Adrenal gland (tissue), 5 donors: Measurements from ENCODE around the gene MLN.

Source experiments
- POLR2A ChIP-seq, 2 donors: fragments of 450-650 bp; IDR thresholded peaks; one replicate each; pipeline ENCODE4 v1.6.1; 2017; ENCODE audit warnings: antibody characterized with exemption in 2 of 2, mild to moderate bottlenecking in 2 of 2, moderate library complexity in 1 of 2
- TF ChIP-seq, protein P1 (sequence below), 6 experiments: fragments of 450-650 bp in 4 of 6; fragments of 200-600 bp in 2 of 6; sonication (generic) in 1 of 6; IDR thresholded peaks; 1 replicate in 5 of 6; 2 replicates in 1 of 6; pipeline versions ENCODE4 v1.5.1 to v1.8.0; 2016 to 2021; ENCODE audit warnings: antibody characterized with exemption in 6 of 6, mild to moderate bottlenecking in 2 of 6, moderate library complexity in 1 of 6
- donor health status: DM: no; HTN: no; CAD: no.

DNA sequence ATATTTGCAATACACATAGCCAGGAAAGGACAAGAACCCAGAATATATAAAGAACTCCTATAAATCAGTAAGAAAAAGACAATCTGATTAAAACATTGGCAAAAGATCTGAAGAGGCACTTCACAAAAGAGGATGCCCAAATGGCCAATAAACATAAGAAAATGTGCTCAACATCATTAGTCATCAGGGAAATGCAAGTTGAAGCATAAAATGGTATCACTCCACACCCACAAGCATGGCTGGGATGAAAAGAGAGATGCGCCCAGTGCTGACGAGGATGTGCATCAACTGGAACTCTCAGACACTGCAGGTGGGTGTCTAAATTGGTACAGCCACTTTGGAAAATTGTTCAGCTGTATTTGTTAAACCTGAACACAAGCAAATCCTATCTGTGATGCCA lies 42.4 kb upstream of the MLN start:
- no peak for TF ChIP-seq POLR2A (IDR thresholded peaks at IDR 0.05)
- TF ChIP-seq, protein P1, sequence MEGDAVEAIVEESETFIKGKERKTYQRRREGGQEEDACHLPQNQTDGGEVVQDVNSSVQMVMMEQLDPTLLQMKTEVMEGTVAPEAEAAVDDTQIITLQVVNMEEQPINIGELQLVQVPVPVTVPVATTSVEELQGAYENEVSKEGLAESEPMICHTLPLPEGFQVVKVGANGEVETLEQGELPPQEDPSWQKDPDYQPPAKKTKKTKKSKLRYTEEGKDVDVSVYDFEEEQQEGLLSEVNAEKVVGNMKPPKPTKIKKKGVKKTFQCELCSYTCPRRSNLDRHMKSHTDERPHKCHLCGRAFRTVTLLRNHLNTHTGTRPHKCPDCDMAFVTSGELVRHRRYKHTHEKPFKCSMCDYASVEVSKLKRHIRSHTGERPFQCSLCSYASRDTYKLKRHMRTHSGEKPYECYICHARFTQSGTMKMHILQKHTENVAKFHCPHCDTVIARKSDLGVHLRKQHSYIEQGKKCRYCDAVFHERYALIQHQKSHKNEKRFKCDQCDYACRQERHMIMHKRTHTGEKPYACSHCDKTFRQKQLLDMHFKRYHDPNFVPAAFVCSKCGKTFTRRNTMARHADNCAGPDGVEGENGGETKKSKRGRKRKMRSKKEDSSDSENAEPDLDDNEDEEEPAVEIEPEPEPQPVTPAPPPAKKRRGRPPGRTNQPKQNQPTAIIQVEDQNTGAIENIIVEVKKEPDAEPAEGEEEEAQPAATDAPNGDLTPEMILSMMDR (IDR thresholded peaks at IDR 0.05), result no peak
